Activated T-cell treated with anti-CD3 and anti-CD28 coated beads for 48 hours (primary cell): Measurements from ENCODE around the gene MS4A4A.
"Not testable (repeated sequence)": the region's sequence is repeated elsewhere in the genome, so short reads cannot be mapped to it uniquely, and the experiment has no call there.

Source experiments
- DNase-seq: peaks from one replicate; pipeline ENCODE4 v3.0.0-alpha.2; 2020; ENCODE audit warnings: low read depth

The MS4A4A gene

GRCh38 chr11:60280412-60280811, at the start of gene MS4A4A:
Gene MS4A4A (plus strand): TSS chr11:60280666. CDS start chr11:60280676, 10 bp downstream.
- DNase-seq = no peak

GRCh38 chr11:60230681-60231080, 49.8 kb upstream of the MS4A4A start:
- no peak for DNase-seq

- no peak for DNase-seq
Observed at GRCh38 chr11:60235321-60235720, 45.1 kb upstream of the MS4A4A start.

- no peak for DNase-seq
Observed at GRCh38 chr11:60240662-60241061, 39.8 kb upstream of the MS4A4A start.

GRCh38 chr11:60241786-60242185, 38.7 kb upstream of the MS4A4A start:
- DNase-seq = no peak

- no peak for DNase-seq
Observed at GRCh38 chr11:60242740-60243239, 37.7 kb upstream of the MS4A4A start, which contains the start of gene MS4A4E. Gene MS4A4E (minus strand): TSS chr11:60243137. CDS start chr11:60230055, 13,082 bp downstream.

- DNase-seq = no peak
Observed at GRCh38 chr11:60251485-60252212, 28.8 kb upstream of the MS4A4A start.

GRCh38 chr11:60252213-60253108, 28.0 kb upstream of the MS4A4A start:
- DNase-seq = no peak

- DNase-seq = no peak
Observed at GRCh38 chr11:60257956-60258722, 22.3 kb upstream of the MS4A4A start.

- DNase-seq = no peak
Observed at GRCh38 chr11:60261014-60261413, 19.5 kb upstream of the MS4A4A start.

- no peak for DNase-seq
Observed at GRCh38 chr11:60263402-60263801, 17.1 kb upstream of the MS4A4A start.

GRCh38 chr11:60264644-60265043, 15.8 kb upstream of the MS4A4A start:
- DNase-seq = no peak

- no peak for DNase-seq
Observed at GRCh38 chr11:60265373-60266214, 14.9 kb upstream of the MS4A4A start.

- DNase-seq = no peak
Observed at GRCh38 chr11:60274416-60274815, 6.0 kb upstream of the MS4A4A start.

GRCh38 chr11:60281485-60281884, 1.0 kb downstream of the MS4A4A start:
- no peak for DNase-seq

GRCh38 chr11:60282286-60282685, 1.8 kb downstream of the MS4A4A start:
- DNase-seq = no peak

- not testable (repeated sequence) for DNase-seq
Observed at GRCh38 chr11:60285411-60286126, 5.1 kb downstream of the MS4A4A start.

- DNase-seq = no peak
Observed at GRCh38 chr11:60288531-60288930, 8.1 kb downstream of the MS4A4A start.

GRCh38 chr11:60292145-60292544, 11.7 kb downstream of the MS4A4A start:
- DNase-seq = no peak

- DNase-seq = no peak
Observed at GRCh38 chr11:60301178-60301577, 20.7 kb downstream of the MS4A4A start.
